Right kidney (tissue), 1 donor: ENCODE data around the gene ANKMY2.
"Not testable (repeated sequence)": the region's sequence is repeated elsewhere in the genome, so short reads cannot be mapped to it uniquely, and the experiment has no call there.

ENCODE experiments used
- DNase-seq: peaks from one replicate; pipeline ENCODE4 v3.0.0-alpha.2; 2016

Gene ANKMY2

GRCh38 chr7:16660702-16661464, 15.3 kb upstream of the ANKMY2 start:
- DNase-seq: no peak

- DNase-seq: not testable (repeated sequence)
Measured at GRCh38 chr7:16659854-16660497, 14.4 kb upstream of the ANKMY2 start.

DNA sequence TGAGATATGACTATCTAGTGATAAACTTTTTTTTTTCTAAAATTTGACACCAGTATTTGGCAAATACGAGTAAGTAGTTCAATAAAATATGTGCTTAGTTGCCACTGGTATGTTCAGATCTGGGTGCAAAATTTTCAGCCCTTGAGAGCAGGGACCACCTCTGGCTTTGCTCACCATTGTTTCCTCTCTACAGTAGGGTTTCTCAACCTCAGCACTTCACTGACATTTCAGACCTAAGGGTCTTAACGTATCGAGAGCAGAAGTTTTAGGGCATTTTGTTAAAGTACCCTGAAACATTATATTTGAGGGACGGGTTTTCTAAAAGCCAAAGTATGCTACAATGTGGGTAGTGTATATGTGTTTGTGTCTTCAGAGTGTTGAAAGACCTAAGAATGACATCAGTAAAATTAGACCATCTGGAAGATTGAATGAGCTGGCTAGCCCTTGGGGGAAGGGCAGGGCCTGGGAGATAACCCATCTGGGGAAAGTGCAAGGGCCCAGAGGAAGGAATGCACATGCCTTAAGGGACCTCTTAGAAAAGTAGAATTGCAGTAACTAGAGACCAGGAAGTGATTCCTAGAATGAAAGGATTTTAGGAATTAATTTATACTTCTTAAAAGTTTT, 12.2 kb upstream of the ANKMY2 start:
- no peak for DNase-seq

DNA sequence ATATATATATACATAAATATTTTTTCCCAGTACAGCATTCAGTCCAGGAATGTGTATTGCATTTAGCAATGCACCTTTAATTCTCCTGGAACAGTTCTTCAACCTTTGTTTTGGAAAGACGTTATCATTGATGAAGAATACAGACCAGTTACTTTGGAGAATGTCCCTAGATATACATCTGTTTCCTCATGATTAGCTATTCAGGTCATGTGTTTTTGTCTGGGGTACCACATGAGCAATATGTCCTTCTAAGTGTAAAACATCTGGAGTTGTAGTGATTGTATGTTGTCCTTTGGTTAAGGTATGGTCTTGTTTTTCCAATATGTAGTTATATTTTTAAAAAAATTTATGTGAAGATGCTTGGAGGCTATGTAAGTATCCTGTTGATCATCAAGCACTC, 10.6 kb upstream of the ANKMY2 start:
- DNase-seq: no peak

- no peak for DNase-seq
Measured at GRCh38 chr7:16655394-16655793, 9.8 kb upstream of the ANKMY2 start.

- no peak for DNase-seq
Measured at GRCh38 chr7:16652888-16653287, 7.3 kb upstream of the ANKMY2 start.

- DNase-seq: no peak
Measured at GRCh38 chr7:16652240-16652583, 6.7 kb upstream of the ANKMY2 start.

DNA sequence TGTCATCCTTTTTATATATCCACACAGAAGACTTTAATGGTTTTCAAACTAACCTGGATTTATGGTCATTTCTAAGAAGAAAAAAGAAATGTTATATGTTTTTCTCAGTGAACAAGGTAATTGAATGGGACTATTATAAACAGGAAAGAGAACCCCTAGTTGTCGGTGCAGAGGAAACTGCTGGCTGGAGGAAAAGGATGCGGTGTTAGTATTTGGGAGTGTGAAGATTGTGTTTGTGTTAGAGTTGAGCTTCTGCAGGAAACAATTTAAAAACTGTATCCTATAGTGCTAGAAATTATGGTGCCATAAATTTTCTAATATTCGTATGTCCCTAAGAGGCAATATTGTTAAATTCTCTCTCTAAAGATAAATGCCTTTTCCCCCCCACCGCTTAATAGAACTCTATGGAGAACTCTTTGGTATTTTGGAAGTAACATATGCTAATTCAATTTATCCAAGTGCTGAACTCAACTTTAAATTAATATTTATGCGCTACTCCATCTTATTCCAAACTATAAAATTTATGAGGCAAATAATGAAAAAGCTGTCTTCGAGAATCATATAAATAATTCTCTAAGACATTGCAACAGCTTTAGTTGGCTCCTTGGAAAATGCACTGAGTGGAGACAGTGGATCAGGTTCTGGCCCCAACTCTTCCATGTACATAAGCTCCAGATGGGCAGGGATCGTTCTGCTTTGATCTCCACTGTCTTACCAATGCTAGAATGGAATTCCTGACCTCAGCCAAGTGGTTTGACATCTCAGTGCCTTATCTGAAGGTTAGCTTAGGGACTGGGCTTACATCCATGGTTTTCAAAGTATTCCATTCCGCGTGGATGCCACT, 6.1 kb upstream of the ANKMY2 start:
- no peak for DNase-seq

DNA sequence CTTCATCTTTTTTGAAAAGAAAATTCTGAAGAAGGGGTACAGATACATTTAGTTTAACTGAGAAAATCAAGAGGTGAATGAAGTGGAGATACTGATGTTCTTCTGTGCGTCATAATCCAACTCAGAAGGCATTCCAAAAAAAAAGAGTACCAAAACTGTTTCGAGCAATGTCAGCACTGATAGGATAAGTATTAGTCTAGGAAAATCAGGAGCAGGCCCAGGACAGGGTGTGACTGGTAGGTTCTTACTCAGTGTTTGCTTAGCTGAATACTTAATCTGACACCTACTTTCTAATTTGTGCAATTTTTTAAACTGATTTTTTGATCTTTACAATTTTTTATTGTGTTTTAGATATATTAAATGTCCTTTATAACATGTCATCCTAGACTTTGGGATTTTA, 4.7 kb upstream of the ANKMY2 start:
- no peak for DNase-seq

DNA sequence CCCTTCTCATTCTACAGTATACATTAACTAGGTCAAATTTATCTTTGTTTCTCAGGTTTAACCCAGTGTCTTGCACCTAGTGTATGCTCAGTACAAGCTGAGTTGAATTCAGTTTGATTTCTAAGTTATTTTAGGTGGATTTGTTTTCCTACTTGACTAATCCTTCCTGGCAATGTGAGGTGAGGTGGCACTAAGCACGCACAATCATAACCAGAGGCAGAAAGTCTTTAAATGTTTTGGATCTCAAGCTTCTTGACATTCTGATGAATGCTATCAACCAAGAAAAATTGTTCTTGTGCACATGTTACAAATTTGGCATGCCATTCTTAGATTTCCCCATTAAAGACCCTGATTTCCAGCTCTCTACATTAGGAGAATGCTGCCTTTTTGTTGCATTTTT, 3.6 kb upstream of the ANKMY2 start:
- no peak for DNase-seq

GRCh38 chr7:16648551-16648950, 3.0 kb upstream of the ANKMY2 start:
- no peak for DNase-seq

- DNase-seq: no peak
Measured at GRCh38 chr7:16647435-16647960, 1.9 kb upstream of the ANKMY2 start.

DNA sequence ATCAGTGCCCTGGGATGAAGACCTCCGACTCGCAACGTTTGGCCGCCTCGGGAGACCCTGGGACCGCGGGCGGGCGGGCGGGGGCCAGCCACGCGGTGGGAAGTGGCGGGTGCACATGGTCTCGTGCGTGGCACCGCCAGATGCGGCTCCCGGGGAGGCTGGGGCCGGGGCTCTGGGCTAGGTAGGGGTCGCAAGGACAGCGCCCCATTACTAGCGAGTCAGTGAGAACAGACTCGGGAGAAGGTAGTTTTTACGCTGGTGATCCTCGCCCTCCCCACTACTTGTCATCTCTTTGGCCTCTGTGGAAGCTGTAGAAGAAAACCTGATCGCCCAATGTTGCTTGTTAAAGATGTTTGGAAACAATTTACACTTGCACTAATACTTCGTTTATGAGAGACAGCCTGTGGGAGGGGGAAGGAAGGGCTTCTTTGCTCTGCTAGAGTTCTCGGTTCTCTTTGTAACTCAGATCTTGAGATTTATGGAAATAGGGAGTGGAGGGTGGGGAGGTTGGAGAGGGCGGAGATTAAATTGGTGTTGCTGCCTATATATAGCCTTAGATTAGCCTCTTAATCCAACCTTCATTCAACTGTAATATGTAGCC, 1.0 kb upstream of the ANKMY2 start:
- no peak for DNase-seq

- DNase-seq: peak; percentile 97
Measured at GRCh38 chr7:16644636-16645592, 640 bp downstream of the ANKMY2 start.

GRCh38 chr7:16644157-16644556, 1.4 kb downstream of the ANKMY2 start:
- no peak for DNase-seq

DNA sequence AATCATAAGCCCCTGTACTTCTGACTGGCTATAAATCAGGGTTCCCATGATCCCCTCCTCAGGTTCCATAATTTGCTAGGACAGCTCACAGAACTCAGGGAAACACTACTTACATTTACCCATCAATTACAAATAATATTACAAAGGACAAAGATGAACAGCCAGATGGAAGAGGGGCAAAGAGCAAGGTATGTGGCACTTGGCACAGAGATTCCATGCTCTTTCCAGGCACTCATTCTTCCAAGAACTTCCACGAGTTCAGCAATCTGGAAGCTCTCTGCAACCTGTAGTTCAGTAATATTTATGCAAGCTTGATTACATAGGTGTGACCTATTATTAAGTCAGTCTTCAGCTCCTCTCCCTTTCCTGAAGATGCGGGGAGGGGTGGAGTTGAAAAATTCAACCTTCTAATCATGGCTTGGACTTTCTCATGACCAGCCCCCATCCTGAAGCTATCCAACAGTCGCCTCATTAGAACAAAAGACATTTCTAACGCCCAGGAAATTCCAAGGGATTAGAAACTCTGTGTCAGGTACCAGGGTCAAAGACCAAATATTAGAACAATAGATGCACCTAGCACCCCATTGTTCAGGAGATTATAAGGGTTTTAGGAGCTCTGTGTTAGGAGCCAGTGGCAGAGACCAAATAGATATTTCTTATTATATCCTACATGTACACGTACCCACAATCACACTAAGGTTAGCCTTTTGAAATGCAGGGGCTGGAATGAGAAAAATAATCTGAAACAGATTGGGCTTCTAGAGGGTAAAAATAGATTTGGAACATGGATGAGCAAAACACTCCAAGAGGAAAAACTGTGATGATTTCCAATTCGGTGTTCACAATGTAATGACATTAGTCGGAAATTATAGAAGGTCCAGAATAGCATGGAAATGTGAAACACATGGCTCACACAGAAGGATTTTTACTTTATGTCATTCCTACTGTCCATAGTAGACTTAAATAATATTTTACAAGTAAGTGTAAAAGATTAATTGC, 7.0 kb downstream of the ANKMY2 start:
- DNase-seq: no peak

DNA sequence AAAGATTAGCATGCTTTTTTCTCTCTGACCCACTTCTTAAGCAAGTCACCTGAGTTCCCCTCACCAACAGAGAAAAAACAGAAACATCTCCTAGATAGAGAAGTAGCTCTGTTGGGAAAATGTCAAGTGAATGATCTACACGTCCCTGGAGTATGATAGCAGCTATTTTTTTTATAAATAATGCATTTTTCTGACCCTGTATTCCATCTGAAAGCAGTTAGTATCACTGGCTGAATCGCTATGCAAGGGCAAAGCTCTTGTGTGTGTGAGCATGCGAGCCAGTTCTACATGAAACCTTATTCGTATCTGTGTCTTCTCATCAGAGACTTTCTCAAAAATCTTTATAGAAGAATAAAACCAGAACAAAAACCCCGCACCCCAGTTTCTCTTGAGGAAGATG, 8.2 kb downstream of the ANKMY2 start:
- no peak for DNase-seq

GRCh38 chr7:16636555-16637101, 8.9 kb downstream of the ANKMY2 start:
- DNase-seq: no peak

DNA sequence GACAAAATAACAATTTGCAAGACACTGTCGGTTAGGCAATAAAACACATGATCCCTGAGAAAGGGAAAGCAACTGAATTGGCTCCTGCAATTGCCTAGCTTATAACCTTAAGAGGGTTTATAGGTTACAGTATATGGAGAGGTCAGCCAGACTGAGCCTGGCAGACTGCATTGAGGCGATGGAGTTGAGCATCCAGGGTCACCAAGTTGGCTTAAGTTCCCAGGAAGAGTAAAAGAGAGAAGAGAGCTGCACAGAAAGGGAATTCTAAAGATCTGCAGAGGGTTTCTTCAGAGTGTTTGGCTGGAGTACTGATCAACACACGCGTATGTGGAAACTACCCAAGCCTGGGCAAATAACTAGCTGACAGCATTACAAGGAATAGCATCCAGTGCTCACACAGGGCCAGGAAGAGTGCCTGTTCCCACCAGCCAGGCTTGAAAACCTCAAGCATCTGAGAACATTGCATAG, 11.2 kb downstream of the ANKMY2 start:
- DNase-seq: no peak
